SK-N-SH (cell line): ENCODE measurements around the gene OGA. TPM values are rescaled to one million over a fixed set of nuclear protein-coding genes. Genes with fewer than 3 reads are reported as not detected.

Source experiments
- CTCF ChIA-PET: fragments of 300-600, 350-600 bp; formaldehyde crosslinking; extraction: SDS; loops from one replicate; lab custom pipeline; 2021; lab: Yijun Ruan, JAX
- POLR2A ChIA-PET: fragments of 350-600 bp; sonication (Branson Sonifier 250); formaldehyde crosslinking; extraction: SDS; loops from one replicate; lab custom pipeline; 2020; ENCODE audit warnings: antibody characterized with exemption, inconsistent platforms; lab: Yijun Ruan, JAX
- DNase-seq: peaks from one replicate; pipeline ENCODE4 v3.0.0; 2012
- H2AFZ ChIP-seq: fragments of 200-600 bp; sonication (generic); 2 replicates; pipeline ENCODE4 v1.8.1; 2016; ENCODE audit warnings: antibody characterized with exemption, mild to moderate bottlenecking, low read depth
- H3F3A ChIP-seq: fragments of 200-600 bp; sonication (generic); replicated peaks from 2 replicates; pipeline ENCODE3; 2016; ENCODE audit warnings: antibody characterized with exemption, mild to moderate bottlenecking; ENCODE audit not compliant: insufficient read depth
- H3K27ac ChIP-seq, 2 experiments: fragments of 200-500 bp in 1 of 2; fragments of 200-600 bp in 1 of 2; sonication (Bioruptor generic) in 1 of 2; sonication (generic), shearing (Covaris generic) in 1 of 2; 2 replicates each; pipeline versions ENCODE4 v1.5.1 to v1.6.1; 2014 to 2016; ENCODE audit warnings: low read depth in 2 of 2, inconsistent platforms in 1 of 2, low read length in 1 of 2, mild to moderate bottlenecking in 1 of 2, mixed read lengths in 1 of 2
- H3K27me3 ChIP-seq: fragments of 200-600 bp; sonication (generic), shearing (Covaris generic); 2 replicates; pipeline ENCODE4 v1.6.1; 2016; ENCODE audit warnings: mixed run types; ENCODE audit not compliant: insufficient read depth
- H3K36me3 ChIP-seq, 2 experiments: fragments of 200-500 bp in 1 of 2; fragments of 200-600 bp in 1 of 2; sonication (Bioruptor generic) in 1 of 2; sonication (generic) in 1 of 2; replicated peaks in 1 of 2; 2 replicates each; pipeline versions ENCODE3 to v1.5.1; 2014 to 2016; ENCODE audit warnings: low read length in 1 of 2, mild to moderate bottlenecking in 1 of 2; ENCODE audit not compliant: insufficient read depth in 2 of 2, control insufficient read depth in 1 of 2
- H3K4me1 ChIP-seq, 2 experiments: fragments of 200-500 bp in 1 of 2; fragments of 200-600 bp in 1 of 2; sonication (Bioruptor generic) in 1 of 2; sonication (generic), shearing (Covaris generic) in 1 of 2; 2 replicates each; pipeline versions ENCODE4 v1.5.1 to v1.6.1; 2014 to 2016; ENCODE audit warnings: low read depth in 1 of 2, low read length in 1 of 2, mixed run types in 1 of 2; ENCODE audit not compliant: insufficient read depth in 2 of 2, control insufficient read depth in 1 of 2
- H3K4me2 ChIP-seq: fragments of 200-600 bp; sonication (generic), shearing (Covaris generic); 2 replicates; pipeline ENCODE4 v1.6.1; 2017; ENCODE audit warnings: mixed run types
- H3K4me3 ChIP-seq, 2 experiments: fragments of 200-500 bp in 1 of 2; fragments of 200-600 bp in 1 of 2; sonication (Bioruptor generic) in 1 of 2; sonication (generic), shearing (Covaris generic) in 1 of 2; 2 replicates each; pipeline versions ENCODE4 v1.5.1 to v1.8.1; 2014 to 2016; ENCODE audit warnings: low read depth in 2 of 2, inconsistent platforms in 1 of 2, low read length in 1 of 2, mild to moderate bottlenecking in 1 of 2, mixed read lengths in 1 of 2, moderate library complexity in 1 of 2
- H3K79me2 ChIP-seq: fragments of 200-600 bp; sonication (generic); 2 replicates; pipeline ENCODE4 v1.8.1; 2017; ENCODE audit warnings: mild to moderate bottlenecking; ENCODE audit not compliant: insufficient read depth
- H3K9ac ChIP-seq: fragments of 200-600 bp; sonication (generic); 2 replicates; pipeline ENCODE4 v1.6.1; 2017; ENCODE audit warnings: mixed run types
- H3K9me2 ChIP-seq: fragments of 200-600 bp; sonication (generic); 2 replicates; pipeline ENCODE4 v1.6.1; 2017; ENCODE audit warnings: mixed run types
- H3K9me3 ChIP-seq: fragments of 200-600 bp; sonication (generic); 2 replicates; pipeline ENCODE4 v1.6.1; 2017; ENCODE audit warnings: mixed run types, mild to moderate bottlenecking, moderate library complexity
- H4K20me1 ChIP-seq: fragments of 200-600 bp; sonication (generic); 2 replicates; pipeline ENCODE4 v1.6.1; 2017; ENCODE audit warnings: mild to moderate bottlenecking, mixed run types; ENCODE audit not compliant: insufficient read depth
- CHD2 ChIP-seq: fragments of 150-350 bp; IDR thresholded peaks from 2 replicates; pipeline ENCODE4 v1.6.1; 2018; ENCODE audit warnings: low read length; ENCODE audit not compliant: partially characterized antibody
- CTCF ChIP-seq: fragments of 200-600 bp; sonication (generic); IDR thresholded peaks from 2 replicates; pipeline ENCODE4 v1.6.1; 2017; ENCODE audit warnings: antibody characterized with exemption, mild to moderate bottlenecking, moderate library complexity
- ELF1 ChIP-seq: IDR thresholded peaks from 2 replicates; pipeline ENCODE4 v1.4.0; 2012
- EP300 ChIP-seq, 2 experiments: IDR thresholded peaks; 2 replicates each; pipeline versions ENCODE4 v1.4.0 to v1.6.1; 2012; ENCODE audit warnings: borderline replicate concordance in 1 of 2, low read depth in 1 of 2, low read length in 1 of 2
- EZH2phosphoT487 ChIP-seq: fragments of 200-600 bp; sonication (generic); IDR thresholded peaks from 2 replicates; pipeline ENCODE4 v1.6.1; 2017; ENCODE audit warnings: low read depth, mixed run types, mild to moderate bottlenecking, antibody characterized with exemption, moderate library complexity, borderline replicate concordance
- FOXJ3 ChIP-seq: sonication (generic); formaldehyde crosslinking; IDR thresholded peaks from 2 replicates; pipeline ENCODE4 v1.5.1; 2020; ENCODE audit warnings: mild to moderate bottlenecking, missing genetic modification reagents
- FOXM1 ChIP-seq: IDR thresholded peaks from 2 replicates; pipeline ENCODE4 v1.4.0; 2012; ENCODE audit warnings: low read depth, mild to moderate bottlenecking
- GATA2 ChIP-seq: sonication (generic); formaldehyde crosslinking; IDR thresholded peaks from 2 replicates; pipeline ENCODE4 v1.5.0; 2020; ENCODE audit warnings: mild to moderate bottlenecking, missing genetic modification reagents
- MAX ChIP-seq: IDR thresholded peaks from 2 replicates; pipeline ENCODE4 v1.4.0; 2012; ENCODE audit warnings: low read depth
- NFIC ChIP-seq: IDR thresholded peaks from 2 replicates; pipeline ENCODE4 v1.4.0; 2012; ENCODE audit warnings: borderline replicate concordance
- NRF1 ChIP-seq: IDR thresholded peaks from 2 replicates; pipeline ENCODE4 v1.6.1; 2012; ENCODE audit warnings: low read depth, mild to moderate bottlenecking, low read length
- RAD21 ChIP-seq: IDR thresholded peaks from 2 replicates; pipeline ENCODE4 v1.6.1; 2012; ENCODE audit warnings: mild to moderate bottlenecking, low read length
- RCOR1 ChIP-seq: fragments of 150-350 bp; IDR thresholded peaks from 2 replicates; pipeline ENCODE4 v1.6.1; 2017; ENCODE audit warnings: antibody characterized with exemption, low read length
- SIN3A ChIP-seq: IDR thresholded peaks from 2 replicates; pipeline ENCODE4 v1.6.1; 2012; ENCODE audit warnings: low read depth, mild to moderate bottlenecking, low read length, moderate library complexity, borderline replicate concordance
- SMC3 ChIP-seq: IDR thresholded peaks from 2 replicates; pipeline ENCODE4 v1.6.1; 2012; ENCODE audit warnings: low read depth, low read length, improper control_type of control experiment
- TCF12 ChIP-seq: IDR thresholded peaks from 2 replicates; pipeline ENCODE4 v1.4.0; 2012
- TEAD4 ChIP-seq: IDR thresholded peaks from 2 replicates; pipeline ENCODE4 v1.4.0; 2012; ENCODE audit warnings: mild to moderate bottlenecking, borderline replicate concordance; ENCODE audit not compliant: insufficient read depth
- WGBS: methylation state at CpG from one replicate; pipeline ENCODE4 v1.1.6; 2017; ENCODE audit warnings: low lambda C conversion rate; 5-methylcytosine and 5-hydroxymethylcytosine counted together
- polyA plus RNA-seq, 3 experiments: library from polyadenylated mRNA; depleted of rRNA; stranded (reverse); fragments of >200 nt; gene quantifications; 2 replicates each; pipeline ENCODE4 v1.2.3, GENCODE V29; 2012
- TF ChIP-seq, protein P1 (sequence below): fragments of 150-350 bp; IDR thresholded peaks from 2 replicates; pipeline ENCODE4 v1.6.1; 2016; ENCODE audit warnings: mild to moderate bottlenecking, low read depth, low read length

Gene OGA
- polyA plus RNA-seq, 1 of the 3 experiments (the other 2 are of a cell fraction), result 24.8 TPM

- H3K9ac ChIP-seq, result no peak overlapping the region
- DNase-seq, result peak; percentile 34
- H3F3A ChIP-seq, result peaks cover 9% of the 10 kb centered on the region
- H3K4me3 ChIP-seq, result no peak overlapping the region
- TF ChIP-seq NRF1 (no peak), CHD2 (no peak), GATA2 (no peak), SMC3 (no peak), EP300 (IDR thresholded peaks at IDR 0.05; ENCODE audit: borderline replicate concordance in 1 of 2, low read depth in 1 of 2, low read length in 1 of 2) (no peak), TCF12 (no peak), NFIC (no peak), RCOR1 (no peak), RAD21 (no peak), FOXJ3 (CRISPR knock-in tag) (no peak), TEAD4 (no peak), SIN3A (no peak), MAX (no peak), FOXM1 (no peak), EZH2phosphoT487 (no peak), CTCF (no peak), ELF1 (no peak)
- TF ChIP-seq, protein P1, sequence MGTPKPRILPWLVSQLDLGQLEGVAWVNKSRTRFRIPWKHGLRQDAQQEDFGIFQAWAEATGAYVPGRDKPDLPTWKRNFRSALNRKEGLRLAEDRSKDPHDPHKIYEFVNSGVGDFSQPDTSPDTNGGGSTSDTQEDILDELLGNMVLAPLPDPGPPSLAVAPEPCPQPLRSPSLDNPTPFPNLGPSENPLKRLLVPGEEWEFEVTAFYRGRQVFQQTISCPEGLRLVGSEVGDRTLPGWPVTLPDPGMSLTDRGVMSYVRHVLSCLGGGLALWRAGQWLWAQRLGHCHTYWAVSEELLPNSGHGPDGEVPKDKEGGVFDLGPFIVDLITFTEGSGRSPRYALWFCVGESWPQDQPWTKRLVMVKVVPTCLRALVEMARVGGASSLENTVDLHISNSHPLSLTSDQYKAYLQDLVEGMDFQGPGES, result no peak
- TF ChIP-seq, all 33 proteins: peak for 0
- ChIA-PET POLR2A (no interaction called here), CTCF (interaction anchor here (0.7 to 11.7 kb wide), 3 partner anchors 25 to 566 kb away, joined by 3 to 297 read pairs (median 9); no protein-coding TSS in a partner anchor)
- WGBS, result 94% methylated on average over 58 of the region's 58 CpGs
- peaks cover 4 to 23% of the 10 kb centered on the region in 2 experiments; a peak in 2 of 4 replicates for H3K4me1 ChIP-seq
- no peak overlapping the region for H3K27ac ChIP-seq
- H3K9me3 ChIP-seq, result no peaks in the 10 kb centered on the region
- H3K79me2 ChIP-seq, result peaks cover 7% of the 10 kb centered on the region
- H3K27me3 ChIP-seq, result no peaks in the 10 kb centered on the region
- H3K9me2 ChIP-seq, result no peaks in the 10 kb centered on the region
- 0 out of 2 replicates have a peak, but pooled peaks cover 4% of the 10 kb centered on the region for H4K20me1 ChIP-seq
- no peak overlapping the region for H3K4me2 ChIP-seq
- H3K36me3 ChIP-seq, result peaks cover 0 to 3% of the 10 kb centered on the region in 2 experiments
- H2AFZ ChIP-seq, result no peak overlapping the region
Measured at GRCh38 chr10:101778781-101779543, 39.3 kb downstream of the OGA start.
